Amygdala (tissue), 56 donors: ENCODE results near the gene SOWAHA.

Experiments
- DNase-seq, 56 donors: peaks; one replicate each; lab custom pipeline; 2025; lab: John Stamatoyannopoulos, UW

Gene SOWAHA

DNA sequence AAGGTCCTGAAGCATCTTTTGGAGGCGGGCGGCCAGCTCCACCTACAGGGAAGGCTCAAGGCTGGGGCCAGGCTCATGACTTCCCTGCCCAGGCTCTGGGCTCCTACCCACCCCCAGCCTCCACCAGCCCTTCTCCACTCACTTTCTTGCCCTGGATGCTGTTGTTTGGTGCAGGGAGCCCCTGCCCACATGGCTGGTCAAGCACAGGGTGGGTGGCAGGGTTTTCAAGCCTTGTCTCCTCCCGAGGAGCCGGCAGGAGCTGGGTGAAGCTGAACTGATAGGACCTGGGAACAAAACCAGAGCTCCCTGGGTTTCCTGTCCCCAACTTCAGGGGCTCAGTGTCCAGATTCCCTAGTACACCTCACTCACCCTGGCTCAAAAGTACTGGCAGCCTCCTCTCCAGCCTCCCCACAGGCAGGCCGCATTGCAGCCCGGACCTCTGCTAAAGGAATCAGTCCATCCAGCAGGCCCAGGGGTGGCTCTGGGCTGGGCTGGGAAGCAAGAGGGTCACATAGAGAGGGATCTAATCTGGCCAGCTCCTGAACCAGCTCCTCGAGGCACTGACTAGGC, 10.5 kb downstream of the SOWAHA start:
- peak in 1 of 56 donors; percentile 57 for DNase-seq

DNA sequence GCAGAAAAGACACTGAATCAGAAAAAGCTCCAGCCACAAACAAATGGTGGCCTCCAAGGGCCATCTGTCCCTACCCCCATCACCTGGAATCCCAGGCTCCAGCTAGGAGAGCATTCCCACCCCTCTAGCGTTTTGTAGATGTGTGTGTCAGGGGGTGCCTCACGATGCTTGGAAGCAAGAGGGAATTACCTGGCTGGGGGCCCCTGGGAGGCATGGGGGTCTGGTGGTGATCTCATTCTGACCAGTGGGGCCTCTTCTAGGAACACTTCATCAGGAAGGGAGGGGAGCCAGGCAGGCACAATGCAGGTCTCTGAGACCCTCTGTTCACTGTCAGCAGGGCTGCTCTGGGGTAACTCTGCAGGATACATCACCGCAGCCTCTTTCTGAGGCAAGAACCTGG, 11.3 kb downstream of the SOWAHA start:
- DNase-seq, result no peak

- DNase-seq, result no peak
These were observed 12.1 kb downstream of the SOWAHA start for GRCh38 chr5:132825033-132825833.

DNA sequence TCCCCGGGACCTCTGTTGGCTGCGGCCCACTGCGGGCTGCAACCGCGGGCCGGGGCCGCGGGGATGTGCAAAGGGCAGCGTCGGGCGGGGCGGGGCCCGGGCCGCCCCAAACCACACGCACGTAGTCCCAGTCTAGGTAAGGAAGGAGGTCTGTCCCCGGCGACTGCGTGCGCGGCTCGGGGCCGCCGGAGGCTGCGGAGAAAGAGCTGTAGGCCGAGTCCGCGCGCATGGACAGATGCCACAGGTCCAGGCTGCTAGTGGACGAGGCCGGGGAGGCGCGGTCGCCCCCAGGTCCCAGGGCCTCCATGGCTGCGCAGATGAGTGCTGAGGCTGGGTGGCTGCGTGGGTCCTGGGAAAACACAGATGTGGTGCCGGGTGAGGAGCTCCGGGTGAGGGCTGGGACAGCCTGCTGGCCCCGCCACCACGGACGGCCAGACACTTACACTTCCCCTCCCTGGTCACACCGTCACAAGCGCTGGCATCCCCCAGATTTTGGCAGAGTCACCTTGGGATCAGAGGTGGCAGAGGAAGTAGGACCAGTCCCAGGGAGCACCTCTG, 12.8 kb downstream of the SOWAHA start:
- DNase-seq, result no peak

DNA sequence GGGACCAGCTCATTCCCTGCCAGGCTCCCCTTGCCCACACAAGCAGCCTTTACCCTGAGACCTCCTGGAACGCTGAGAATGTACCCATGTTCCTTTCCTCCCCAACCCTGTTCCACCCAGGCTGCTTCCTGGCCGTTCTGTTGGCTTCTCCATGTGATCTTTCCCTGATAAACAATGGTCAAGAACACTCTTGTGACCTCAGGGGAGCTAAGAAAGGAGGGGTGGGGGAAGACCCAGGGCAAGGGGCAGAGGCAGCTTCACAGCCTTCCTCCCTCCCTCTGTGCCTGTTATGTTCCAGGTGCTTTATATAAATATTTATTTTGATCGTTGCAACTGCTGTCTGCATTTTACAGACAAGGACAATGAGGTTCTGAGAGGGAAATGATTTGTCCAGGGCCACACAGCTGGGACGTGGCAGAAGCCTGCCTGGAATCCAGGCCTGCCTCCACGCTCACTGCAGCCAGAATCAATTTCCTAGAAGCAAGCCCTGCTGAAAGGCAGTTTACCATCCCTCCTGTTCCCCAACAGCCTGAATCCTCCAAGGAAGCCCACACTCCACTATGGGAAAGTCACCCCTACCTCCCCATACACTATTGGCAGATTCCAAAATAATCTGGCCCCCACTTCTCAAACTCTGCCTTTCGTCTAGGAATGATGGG, 13.5 kb downstream of the SOWAHA start:
- DNase-seq, result no peak

GRCh38 chr5:132827943-132828673, 15.0 kb downstream of the SOWAHA start:
- no peak for DNase-seq

DNA sequence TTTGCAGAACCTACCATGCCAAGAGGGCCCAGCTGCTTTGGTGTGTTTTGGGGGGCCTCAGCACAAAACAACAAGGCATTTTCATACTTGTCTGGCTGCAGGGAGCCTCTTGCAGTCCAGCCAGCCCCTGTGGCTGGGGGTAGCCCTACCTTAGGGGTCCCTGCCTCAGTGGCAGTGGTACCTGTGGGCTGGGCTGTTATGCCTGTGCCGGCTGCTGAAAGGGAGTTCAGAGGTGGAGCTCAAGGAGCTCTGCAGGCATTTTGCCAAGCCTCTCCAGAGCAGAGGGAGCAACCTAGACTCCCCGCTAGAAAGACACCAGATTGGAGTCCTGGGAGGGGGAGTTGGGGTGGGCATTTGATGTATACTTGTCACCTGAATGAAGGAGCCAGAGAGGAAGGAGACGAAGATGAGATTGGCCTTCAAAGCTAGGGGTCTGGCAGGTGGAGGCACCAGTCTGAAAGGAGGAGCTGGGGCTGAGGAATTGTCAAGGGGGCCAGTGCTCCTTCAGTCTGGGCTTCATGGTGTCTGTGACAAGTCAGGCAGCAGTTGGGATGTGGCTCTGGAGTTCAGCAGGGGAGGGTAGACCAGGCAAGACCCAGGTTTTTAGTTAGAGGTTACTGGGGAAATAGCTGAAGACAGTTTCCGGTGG, 15.9 kb downstream of the SOWAHA start:
- DNase-seq, result no peak

- peak in 44 of 56 donors; percentile 18 to 81 (median 57) for DNase-seq
These were observed 16.8 kb downstream of the SOWAHA start for GRCh38 chr5:132829742-132830435.

- DNase-seq, result peak in 11 of 56 donors; percentile 23 to 63 (median 44)
These were observed 17.5 kb downstream of the SOWAHA start, which contains the start of gene SHROOM1 for GRCh38 chr5:132830436-132831094. Gene SHROOM1, minus strand, starts transcription at chr5:132830647. Its CDS starts 4,507 bp downstream, at chr5:132826140.

DNA sequence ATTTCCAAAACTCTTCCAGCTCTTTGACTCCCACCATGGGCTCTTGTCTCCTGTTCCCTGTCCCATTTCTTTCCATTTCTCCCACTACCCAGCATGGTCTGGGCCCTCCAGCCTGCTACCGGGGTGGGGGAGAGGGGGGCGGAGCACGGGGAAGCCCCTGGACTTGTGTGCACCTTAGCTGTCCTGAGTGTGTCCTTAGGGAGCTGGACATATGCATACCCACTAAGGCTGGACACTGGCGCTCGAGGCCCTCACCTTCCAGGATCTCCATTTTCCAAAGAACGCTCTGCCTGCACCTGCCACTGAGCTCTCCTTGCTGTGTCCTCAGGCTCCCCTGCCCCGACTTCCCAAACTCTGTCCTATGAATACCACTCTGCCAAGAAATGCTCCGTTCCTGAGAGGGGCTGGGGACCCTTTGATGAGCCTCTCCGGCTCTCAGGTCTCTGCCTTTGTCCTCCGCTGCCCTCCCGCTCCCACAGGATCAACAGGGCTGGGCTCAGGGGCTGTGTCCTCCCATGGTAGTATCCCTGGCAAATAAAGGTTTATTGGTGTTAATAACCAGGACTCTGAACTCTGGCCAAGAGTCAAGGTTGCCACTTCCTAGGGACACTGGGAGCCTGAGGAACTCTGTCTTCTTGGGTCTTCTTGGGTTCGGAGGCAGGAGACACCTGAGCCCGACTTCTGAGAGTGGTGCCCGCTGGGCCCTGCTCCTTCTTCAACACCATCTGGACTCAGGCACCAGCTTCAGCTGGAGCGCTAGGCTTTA, 18.2 kb downstream of the SOWAHA start:
- no peak for DNase-seq

GRCh38 chr5:132832612-132833011, 19.5 kb downstream of the SOWAHA start:
- no peak for DNase-seq

GRCh38 chr5:132834057-132834456, 21.0 kb downstream of the SOWAHA start:
- DNase-seq, result no peak

GRCh38 chr5:132836852-132837251, 23.8 kb downstream of the SOWAHA start:
- no peak for DNase-seq

GRCh38 chr5:132837868-132838267, 24.8 kb downstream of the SOWAHA start:
- DNase-seq, result no peak

DNA sequence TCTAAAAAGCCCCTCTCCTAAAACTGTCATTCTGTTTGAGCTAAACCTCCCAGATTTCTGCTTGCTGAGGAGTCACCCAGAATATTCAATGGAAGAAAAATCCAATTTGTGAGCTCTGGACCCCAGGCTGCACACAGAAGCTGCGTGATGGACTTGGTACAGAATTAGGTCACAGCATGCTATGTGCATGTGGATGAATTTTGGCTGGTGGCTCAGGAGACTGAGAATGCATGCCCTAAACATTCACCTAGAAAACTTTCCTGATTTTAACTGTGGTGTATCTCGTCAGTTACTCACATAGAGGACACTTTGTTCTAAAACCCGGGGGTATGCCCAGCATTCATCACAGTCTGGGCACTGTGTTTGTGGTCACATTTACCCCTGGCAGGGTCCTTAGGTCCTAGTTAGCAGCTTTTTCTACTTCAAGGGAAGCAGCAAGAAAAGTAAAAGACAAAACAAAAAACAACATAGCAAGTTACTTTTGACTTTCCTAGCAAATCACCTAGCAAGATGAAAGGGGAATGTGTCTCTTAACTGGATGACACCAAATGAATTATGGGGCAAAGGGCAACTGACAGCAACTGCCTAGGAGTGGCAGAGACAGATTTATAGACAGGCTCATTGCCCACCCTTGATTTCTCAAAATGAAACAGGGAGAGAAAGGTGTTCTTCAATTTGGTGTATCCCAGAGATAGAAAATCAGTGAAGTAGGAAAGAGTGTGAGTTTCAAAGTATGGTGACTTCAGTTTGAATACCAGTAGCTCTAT, 25.6 kb downstream of the SOWAHA start:
- no peak for DNase-seq

- DNase-seq, result no peak
These were observed 26.6 kb downstream of the SOWAHA start for GRCh38 chr5:132839426-132840301.
